Hematopoietic multipotent progenitor cell treated with erythropoietin and hydrocortisone succinate and interleukin-3 and kit ligand, for 15 days (in vitro differentiated cells): ENCODE results near the gene CYTL1.
"Not testable (repeated sequence)": the region's sequence is repeated elsewhere in the genome, so short reads cannot be mapped to it uniquely, and the experiment has no call there.

Source experiments
- DNase-seq: peaks from one replicate; pipeline ENCODE4 v3.0.0-alpha.2; 2015; ENCODE audit warnings: low spot score

CYTL1 gene

DNA sequence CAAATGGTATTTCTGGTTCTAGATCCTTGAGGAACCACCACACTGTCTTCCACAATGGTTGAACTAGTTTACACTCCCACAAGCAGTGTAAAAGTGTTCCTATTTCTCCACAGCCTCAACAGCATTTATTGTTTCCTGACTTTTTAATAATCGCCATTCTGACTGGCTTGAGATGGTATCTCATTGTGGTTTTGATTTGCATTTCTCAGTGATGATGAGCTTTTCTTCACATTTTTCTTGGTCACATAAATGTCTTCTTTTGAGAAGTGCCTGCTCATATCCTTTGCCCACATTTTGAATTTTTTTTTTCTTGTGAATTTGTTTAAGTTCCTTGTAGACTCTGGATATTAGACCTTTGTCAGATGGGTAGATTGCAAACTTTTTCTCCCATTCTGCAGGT lies 22.3 kb downstream of the CYTL1 start:
- not testable (repeated sequence) for DNase-seq

DNA sequence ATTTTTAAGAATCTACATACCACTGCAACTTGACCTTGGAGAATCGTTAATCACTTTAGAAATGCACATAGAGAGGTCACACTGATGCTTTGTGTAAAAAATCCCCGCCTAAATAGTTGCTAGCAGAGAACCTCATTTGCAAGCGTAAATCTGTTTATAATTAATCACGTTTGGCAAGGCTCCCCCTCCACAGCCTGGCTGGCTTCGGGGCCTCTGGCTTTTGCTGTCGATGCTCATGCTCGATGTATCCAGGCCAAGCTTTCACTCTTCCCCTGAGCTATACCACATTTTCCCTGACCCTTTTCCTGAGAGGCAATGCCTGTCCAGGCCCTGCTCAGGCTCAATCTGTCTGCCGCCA lies 23.4 kb downstream of the CYTL1 start:
- DNase-seq: no peak

DNA sequence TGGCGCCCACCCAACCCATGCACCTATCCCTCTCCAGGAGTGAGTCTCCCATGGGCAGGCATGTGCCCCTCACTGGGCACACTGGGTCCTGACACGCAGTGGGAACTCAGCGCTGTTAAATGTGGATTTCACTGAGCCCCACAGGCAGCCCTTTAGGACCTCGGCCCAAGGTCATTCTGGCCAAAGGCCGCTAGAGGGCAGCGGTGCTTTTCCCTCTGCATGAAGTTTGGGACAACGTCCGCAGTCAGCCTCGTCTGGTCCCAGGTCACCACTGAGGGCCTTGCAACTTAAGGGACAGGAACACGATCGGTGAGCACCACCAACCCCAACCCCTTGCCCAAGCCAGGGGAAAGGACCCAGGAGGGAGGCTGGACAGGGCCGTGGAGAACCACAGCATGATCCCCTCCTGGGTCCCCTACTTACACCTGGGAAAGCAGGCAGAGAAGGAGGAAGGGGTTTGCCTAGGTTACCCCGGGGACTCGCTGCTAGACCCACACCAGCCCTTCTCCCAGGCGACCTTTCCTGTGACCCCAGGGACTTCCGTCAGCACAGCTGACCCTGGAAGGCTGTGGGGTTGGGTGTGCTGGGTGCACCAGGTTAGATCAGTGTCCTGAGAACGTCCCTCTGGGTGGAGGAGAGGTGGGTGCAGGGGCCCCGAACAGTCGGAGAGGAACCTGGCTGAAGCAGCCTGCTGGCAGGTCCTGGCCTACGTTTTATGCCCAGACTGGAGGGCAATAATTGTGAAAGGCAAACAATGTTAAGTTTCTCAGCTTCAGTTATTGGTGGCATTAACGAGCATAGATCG lies 24.0 kb downstream of the CYTL1 start:
- peak; percentile 76 for DNase-seq

DNA sequence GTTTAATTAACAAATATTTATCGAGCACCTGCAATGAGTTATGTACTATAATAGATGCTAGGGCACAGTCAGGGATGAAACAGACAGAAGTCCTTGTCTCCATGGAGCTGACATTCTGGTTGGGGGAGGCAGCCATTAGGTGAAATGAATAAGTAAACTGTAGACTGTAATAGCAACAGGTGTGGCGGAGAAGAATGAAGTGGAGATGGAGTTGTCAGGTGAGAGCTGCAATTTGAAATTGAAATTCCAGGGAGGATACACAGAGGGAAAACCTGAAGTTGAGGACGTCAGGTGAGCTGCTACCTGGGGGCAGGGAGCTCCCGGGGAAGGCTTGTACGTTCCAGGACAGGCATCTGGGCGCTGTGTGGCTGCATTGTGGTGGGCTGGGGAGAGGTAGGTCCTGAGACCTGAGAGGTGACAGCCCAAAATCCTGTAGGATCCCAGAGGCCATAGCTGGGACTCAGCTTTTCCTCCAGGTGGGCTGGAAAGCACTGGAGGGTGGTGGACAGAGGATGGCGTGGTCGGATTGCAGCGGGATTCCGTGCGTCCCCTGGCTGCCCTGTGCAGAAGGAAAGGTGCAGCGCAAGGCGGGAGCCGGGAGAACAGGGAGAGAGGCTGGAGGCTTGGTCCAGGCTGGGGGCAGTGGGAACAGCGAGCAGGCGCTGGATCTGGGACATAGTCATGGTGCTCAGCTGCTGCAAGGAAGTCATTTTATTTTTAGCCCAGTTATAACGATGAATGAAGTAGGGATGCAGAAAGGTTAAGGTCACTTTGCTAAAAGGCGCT lies 24.8 kb downstream of the CYTL1 start:
- DNase-seq: no peak

DNA sequence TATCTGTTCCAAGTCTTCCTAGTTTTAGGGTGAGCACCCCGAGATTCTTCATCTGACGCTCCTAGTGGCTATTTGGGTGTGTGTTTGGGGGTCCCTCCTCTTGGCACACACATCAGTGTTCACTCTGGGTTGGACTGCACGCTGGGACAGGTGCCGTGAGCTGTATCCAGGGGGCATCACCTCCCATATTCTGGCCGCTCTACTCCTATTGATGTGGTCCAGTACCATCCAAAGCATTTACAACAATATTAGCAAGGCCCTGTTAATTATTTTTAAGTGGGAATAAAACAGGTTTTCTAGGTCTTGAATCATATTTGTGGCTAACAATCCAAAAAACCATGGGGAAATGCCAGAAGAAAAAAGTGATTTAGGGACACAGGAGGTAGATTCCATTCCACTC lies 26.4 kb downstream of the CYTL1 start:
- DNase-seq: no peak

DNA sequence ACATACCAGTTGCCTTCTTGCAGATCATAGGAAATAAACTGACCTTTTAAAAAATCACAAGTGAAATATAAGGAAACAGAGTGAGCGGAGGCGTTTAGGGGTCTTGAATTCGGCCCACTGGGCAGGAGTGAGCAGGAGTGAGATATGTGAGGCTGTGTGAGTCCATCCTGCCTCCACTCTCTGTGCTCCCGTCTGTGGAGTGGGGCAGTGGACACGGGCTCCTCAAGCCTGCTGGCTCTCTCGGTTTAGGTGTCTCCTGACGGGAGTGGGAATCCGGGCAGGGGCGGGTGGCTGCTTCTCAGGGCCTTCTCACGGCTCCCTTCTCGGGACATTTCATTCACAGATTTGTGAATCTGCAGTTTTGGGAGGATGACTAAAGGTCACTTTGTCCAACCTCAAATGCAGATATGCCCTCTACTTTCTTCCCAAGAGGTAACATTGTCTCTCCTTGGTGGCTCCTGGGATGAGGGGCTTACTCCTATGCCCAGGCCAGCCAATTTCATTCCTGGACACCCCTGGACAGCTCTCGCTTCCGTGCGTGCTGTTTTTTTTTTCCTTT lies 27.6 kb downstream of the CYTL1 start:
- no peak for DNase-seq

DNA sequence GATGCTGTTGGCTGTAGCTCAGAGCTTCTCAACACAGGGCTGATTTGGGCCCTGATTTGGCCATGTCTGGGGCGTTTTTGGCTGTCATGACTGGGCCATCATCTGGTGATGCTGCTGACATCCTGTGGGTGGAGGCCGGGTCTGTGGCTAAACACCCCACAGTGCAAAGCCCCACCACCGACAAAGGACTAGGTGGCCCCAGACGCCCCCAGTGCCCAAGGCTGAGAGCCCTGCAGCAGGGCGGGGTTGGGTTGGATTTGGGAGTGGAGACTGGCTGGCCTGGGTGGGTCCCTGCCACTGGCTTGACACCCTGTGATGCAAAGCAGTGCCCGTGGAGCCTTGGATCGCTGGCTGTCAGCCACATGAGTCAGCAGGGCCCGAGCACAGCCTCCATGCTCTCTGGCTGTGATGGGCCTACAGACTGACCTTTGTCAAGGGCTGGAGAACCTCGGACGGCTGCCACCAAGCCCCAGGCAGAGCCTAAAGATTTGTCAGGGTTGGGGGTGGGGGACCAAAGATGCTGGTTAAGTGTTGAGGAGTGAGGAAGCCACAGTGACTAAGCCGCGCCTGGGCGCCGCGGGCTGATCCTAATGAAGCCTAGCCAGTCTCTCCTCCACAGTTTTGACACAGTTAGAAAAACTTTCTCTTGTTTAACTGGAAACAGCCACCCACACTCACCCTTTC lies 28.3 kb downstream of the CYTL1 start:
- peak; percentile 14 for DNase-seq

DNA sequence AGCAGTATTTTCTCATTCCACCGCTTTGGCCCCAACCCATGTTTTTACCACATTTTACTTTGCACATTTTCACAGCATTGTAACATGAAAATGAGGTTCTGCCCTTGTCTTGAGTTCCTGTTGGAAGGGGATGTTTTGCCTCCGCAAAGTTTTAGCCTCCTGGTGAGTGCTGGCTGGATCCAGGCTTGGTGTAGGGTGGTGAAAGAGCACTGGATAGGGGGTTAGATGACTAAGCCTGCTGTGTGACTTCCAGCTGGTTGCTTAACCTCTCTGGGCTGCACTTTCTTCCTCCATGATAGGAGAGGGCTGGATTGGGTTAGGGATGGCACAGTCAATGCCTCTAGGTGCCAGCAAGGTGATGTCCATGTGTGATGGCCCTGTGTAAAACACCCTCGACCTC lies 28.9 kb downstream of the CYTL1 start:
- no peak for DNase-seq

DNA sequence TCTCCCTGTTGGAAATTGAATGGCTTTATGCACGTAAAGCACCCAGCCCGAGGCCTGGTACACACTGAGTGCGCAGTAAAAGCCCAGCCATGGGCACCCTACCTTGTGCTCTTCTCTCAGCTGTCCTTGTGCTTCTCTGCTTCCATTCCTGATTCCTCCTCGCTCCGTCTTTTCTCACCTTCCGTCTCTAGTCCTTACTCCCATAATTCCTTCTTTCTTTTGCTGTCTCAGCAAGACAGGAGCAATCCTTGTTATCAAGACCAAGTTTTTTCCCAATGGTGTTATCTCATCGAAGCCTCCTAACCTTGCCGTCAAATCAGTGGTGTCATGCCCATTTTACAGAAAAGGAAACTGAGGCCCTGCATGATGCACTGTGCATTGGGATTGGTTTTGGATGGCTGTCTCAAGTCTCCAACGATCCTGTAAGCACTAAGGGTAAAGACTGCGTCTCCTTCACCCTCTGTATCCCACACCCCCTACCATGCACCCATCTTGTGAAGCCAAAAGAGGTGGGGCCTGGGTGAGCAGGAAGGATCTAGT lies 30.1 kb downstream of the CYTL1 start:
- no peak for DNase-seq

DNA sequence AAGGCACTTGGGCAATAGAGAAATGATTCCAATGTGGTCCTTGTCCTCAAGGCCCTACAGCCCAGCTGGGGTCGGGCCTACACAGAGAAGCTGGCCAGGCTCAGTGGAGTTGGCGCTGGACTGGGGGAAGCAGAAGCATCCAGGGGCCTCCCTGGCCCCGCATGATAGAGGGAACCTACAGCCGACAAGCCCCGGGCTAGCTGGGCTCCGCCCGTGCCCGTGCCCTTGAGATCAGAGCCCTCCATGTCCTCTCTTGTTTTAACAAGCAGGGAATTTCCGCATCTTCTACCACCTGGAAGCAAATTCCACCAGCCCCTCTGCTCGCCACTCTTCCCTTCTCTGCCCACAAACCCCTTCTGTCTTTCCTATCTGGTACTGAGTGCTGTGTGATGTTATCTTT lies 31.6 kb downstream of the CYTL1 start:
- DNase-seq: no peak

DNA sequence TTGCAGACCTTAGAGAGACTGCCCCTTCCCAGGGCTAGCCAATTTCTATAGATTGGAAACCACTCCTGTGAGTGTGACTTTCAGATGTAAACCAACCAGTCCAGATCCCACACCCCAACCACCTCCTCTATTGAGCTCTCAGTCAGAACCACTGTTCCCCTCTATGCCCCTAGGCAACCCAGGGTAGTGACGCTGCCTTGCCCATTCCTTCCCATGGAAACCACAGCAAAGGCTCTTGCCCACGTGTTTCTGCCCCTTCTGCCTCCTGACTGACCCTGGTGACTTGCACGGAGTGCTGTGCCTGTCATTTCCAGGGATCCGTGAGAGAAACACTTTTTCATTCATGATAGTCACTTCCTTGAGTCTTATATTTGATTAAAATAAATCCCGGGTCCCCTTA lies 32.4 kb downstream of the CYTL1 start:
- no peak for DNase-seq

DNA sequence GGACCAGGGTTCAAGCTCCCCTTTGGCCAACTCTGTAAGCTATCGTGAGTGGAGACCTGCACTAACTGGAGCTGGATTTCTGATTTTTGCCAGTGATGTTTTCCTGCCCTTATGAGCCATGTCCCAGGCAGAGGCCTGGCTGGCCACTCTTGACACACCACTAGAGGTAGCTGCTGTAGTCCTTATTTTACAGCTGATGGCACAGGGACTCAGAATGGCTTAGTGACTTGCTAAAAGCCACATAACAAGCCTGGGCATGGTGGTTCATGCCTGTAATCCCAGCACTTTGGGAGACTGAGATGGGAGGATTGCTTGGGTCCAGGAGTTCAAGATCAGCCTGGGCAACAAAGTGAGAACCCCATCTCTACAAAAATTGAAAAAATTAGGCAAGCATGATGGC lies 33.4 kb downstream of the CYTL1 start:
- DNase-seq: no peak

DNA sequence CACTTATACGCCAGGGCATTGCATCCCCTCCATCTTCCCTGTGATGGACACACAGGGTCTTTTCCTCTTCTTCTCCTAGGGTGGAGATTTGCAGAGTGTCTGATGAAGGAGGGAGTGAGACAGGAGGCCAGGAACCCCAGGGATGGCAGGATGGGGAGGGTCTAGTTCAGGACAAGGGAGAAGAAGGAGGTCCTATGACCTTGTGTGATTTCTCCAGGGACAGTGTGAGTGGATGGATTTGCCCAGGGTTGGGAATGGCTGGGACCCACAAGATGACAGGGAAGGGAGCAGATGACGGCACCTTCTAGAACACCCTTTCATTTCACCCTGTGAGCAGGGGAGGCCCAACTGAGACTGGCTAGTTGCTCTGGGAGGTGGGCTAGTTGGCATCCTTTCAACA lies 34.2 kb downstream of the CYTL1 start:
- DNase-seq: no peak

DNA sequence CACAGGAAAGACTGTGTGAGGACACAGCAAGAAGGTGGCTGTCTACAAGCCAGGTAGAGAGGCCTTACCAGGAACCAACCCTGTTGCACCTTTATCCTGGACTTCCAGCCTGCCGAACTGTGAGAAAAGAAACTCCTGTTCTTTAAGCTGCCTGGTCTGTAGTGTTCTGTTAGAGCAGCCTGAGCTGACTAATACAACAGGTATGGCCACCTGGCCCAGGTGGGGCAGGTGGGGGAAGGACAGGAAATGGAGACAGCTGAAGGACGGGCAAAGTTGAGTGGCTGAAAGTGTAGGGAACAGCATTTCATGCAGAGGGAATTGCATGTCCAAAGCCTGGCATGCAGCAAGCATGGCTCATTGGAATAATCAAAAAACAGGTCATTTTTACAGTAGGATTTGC lies 35.1 kb downstream of the CYTL1 start:
- no peak for DNase-seq

DNA sequence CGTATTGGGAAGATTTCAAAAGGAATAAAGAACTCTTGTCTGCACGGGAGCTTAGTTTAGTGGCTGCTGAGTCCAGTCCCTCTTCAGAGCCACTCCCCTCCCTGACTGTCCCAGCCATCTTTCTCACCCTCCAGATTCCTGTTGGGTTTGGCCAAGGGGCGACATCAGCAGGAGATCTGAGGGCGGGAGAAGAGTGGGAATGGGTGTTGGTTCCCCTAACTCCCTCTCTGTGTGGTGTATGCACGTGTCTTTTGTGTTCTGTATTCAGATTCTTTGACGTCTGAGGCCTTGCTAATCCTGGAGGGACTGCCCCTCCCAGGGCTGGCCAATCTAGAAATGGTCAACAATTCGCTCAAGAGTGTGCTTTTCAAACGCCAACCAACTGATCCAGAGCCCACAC lies 37.4 kb downstream of the CYTL1 start:
- no peak for DNase-seq

DNA sequence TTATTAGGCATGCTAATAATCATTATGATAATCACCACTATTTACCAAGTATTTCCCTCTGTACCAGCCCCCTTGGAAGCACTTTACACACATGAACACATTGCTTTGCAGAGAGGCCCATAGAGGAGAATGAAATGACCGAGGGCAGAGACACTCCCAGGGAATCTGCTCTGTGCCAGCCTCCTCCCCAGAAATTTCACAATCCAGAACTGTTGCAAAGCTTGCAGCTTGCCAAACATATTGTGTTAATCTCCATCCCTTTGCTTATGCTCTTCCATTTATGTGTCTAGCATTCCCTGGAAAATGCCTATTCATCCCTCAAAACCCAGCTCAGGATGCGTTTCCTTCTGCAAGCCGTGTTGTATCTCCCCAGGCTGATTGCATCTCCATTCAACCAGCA lies 37.8 kb downstream of the CYTL1 start:
- no peak for DNase-seq

DNA sequence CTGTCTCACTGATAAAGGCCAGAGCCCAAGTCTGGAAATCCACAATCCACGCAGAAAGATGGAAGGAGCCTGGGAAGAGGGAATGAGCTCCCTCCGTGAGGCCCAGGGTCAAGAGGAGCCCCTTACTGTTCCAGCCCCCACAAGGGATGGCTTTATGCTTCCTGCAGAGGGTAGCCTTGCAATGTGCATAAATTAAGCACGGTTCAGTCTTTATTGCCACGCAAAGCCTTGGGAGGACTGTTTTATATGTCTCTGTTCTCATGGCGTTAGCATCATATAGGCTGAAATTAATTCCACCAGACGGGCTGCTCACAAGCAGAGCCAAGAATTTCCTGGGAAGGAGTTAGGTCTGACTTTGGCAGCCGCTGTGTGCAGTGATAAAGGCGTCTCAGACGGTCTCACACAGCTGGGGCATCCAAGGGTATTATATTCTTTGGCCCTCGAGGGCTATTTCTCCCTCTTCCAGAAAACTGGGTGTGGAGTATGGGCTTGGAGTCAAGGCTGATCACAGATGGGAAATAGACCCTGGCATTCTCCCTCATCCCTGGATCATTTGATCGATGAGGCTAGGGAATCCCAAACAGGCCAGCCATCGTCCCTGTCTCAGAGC lies 38.5 kb downstream of the CYTL1 start:
- no peak for DNase-seq

DNA sequence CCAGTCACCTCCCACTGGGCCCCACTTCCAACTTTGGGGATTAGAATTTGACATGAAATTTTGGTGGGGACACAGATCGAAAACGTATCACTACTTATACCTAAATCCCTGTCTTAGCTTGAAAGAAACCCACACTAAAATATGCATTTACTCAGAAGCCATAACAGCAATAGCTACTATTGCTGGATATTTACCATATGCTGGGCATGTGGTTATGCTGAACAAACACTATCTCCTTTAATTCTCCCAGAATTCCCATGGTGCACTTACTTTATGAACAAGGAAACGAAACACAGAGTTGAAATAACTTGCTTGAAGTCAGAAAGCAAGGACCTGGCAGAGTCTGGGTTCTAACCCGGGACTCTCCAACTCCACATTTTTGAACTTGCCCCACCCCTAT lies 39.3 kb downstream of the CYTL1 start:
- no peak for DNase-seq

DNA sequence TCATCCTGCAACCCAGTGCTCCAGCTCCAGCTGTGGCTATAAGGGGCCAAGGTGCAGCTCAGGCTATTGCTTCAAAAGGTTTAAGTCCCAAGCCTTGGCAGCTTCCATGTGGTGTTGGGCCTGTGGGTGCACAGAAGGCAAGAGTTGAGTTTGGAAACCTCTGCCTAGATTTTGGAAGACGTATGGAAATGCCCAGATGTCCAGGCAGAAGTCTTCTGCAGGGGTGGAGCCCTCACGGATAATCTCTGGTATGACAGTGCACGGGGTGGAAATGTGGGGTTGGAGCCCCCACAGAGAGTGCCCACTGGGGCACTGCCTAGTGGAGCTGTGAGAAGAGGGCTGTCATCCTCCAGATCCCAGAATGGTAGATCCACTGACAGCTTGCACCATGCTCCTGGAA lies 44.5 kb downstream of the CYTL1 start:
- DNase-seq: no peak

DNA sequence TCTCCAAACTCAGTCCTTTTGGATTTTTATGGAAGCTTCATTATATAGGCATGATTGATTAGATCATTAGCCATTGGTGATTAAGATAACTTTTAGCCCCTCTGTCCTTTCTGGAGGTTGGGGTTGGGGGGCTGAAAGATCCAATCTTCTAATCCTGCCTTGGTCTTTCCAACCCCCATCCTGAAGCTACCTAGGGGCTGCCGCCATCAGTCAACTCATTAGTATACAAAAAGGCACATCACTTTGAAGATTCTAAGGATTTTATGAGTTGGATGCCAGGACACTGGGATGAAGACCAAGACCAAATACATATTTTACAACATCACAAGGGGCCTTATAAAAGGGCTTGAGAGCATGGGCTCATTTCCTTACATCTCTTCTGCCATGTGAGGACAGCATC lies 47.5 kb downstream of the CYTL1 start:
- no peak for DNase-seq

DNA sequence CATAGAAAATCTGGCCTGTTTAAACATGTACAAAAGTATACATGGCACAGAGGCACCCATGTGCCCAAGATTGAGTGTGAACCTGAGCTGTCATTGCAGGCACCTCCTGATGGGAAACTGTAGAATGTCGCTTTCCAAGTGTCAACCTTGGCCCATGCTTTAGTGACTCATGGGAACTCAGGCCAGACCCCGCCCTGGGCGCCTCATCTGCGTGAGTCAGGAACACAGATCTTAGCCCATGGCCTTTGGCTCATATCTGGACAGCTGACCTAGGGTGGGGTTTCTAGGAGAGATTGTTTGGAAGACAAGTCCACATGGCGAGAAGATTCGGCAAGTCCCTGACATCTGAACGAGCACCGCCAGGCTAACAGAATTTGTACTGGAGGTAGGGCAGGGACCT lies 50.0 kb downstream of the CYTL1 start:
- no peak for DNase-seq

DNA sequence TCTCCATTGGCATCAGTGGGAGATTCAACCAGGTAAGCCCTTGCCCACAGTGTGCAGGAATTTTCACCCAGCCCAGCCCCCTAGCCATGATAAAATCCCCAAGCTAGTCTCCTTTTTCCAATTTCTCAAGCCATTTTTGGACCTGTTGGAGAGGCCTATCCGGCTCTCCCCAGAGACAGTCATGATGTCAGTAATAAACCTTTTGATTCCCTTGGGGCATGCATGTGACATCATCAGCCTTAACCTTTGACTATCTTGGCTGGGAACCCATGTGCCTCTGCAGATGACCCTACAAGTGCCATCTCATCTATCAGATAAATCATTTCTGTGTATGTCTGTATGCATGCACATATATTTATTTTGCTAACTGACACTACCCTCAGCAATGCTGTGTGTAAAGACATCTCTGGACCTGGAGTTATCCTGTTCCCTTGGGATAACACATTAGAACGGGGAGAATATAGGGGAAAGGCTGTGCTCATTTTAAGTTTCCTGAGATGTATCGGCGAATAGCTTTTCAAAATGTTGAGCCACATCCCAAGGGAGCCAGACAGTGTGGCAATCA lies 51.0 kb downstream of the CYTL1 start:
- DNase-seq: no peak
